Liver (tissue), 9 donors: ENCODE data around the gene SMG7. TPM values are rescaled to one million over a fixed set of nuclear protein-coding genes. Genes with fewer than 3 reads are reported as not detected.

Source experiments
- DNase-seq: peaks from one replicate; pipeline ENCODE4 v3.0.0-alpha.2; 2017; ENCODE audit warnings: low spot score
- H3K27ac ChIP-seq, 2 donors: one replicate each; pipeline ENCODE4 v1.7.0; 2013; ENCODE audit warnings: inconsistent platforms in 2 of 2, low read length in 2 of 2, control low read depth in 1 of 2, low read depth in 1 of 2, mild to moderate bottlenecking in 1 of 2
- H3K27me3 ChIP-seq, 4 donors: one replicate each; pipeline versions ENCODE4 v1.6.1 to v1.7.0; 2013; ENCODE audit warnings: low read length in 3 of 4, inconsistent platforms in 1 of 4, mild to moderate bottlenecking in 1 of 4, moderate library complexity in 1 of 4; ENCODE audit not compliant: control insufficient read depth in 4 of 4, insufficient read depth in 4 of 4
- H3K36me3 ChIP-seq, 4 donors: one replicate each; pipeline versions ENCODE4 v1.6.1 to v1.7.0; 2013; ENCODE audit warnings: low read length in 3 of 4, mild to moderate bottlenecking in 3 of 4, low read depth in 1 of 4, moderate library complexity in 1 of 4; ENCODE audit not compliant: control insufficient read depth in 4 of 4, insufficient read depth in 3 of 4
- H3K4me1 ChIP-seq, 4 donors: one replicate each; pipeline versions ENCODE4 v1.6.1 to v1.7.0; 2013; ENCODE audit warnings: low read length in 3 of 4, mild to moderate bottlenecking in 3 of 4, moderate library complexity in 1 of 4; ENCODE audit not compliant: control insufficient read depth in 4 of 4, insufficient read depth in 4 of 4
- H3K4me3 ChIP-seq, 3 donors: one replicate each; pipeline versions ENCODE4 v1.6.1 to v1.7.0; 2013; ENCODE audit warnings: low read length in 3 of 3, control low read depth in 1 of 3, low read depth in 1 of 3, mild to moderate bottlenecking in 1 of 3
- H3K9ac ChIP-seq, 2 donors: one replicate each; pipeline ENCODE4 v1.7.0; 2013; ENCODE audit warnings: low read length in 2 of 2, mild to moderate bottlenecking in 2 of 2, moderate library complexity in 2 of 2, control low read depth in 1 of 2, low read depth in 1 of 2
- H3K9me3 ChIP-seq, 4 donors: one replicate each; pipeline versions ENCODE4 v1.6.1 to v1.7.0; 2013; ENCODE audit warnings: low read length in 3 of 4; ENCODE audit not compliant: control insufficient read depth in 4 of 4
- EGR1 ChIP-seq, 2 donors: IDR thresholded peaks; 2 replicates each; pipeline ENCODE4 v1.6.1; 2016 to 2018; ENCODE audit warnings: antibody characterized with exemption in 2 of 2, low read depth in 2 of 2
- FOXA1 ChIP-seq: IDR thresholded peaks from 2 replicates; pipeline ENCODE4 v1.6.1; 2016; ENCODE audit warnings: antibody characterized with exemption
- GABPA ChIP-seq, 2 donors: IDR thresholded peaks in 1 of 2; conservative IDR thresholded peaks in 1 of 2; 2 replicates each; pipeline ENCODE4 v1.6.1; 2016; ENCODE audit warnings: antibody characterized with exemption in 2 of 2, mild to moderate bottlenecking in 1 of 2, moderate library complexity in 1 of 2
- HNF4A ChIP-seq, 2 donors: conservative IDR thresholded peaks; 2 replicates each; pipeline ENCODE4 v1.6.1; 2016; ENCODE audit warnings: antibody characterized with exemption in 2 of 2, mild to moderate bottlenecking in 2 of 2
- HNF4G ChIP-seq: IDR thresholded peaks from 2 replicates; pipeline ENCODE4 v1.6.1; 2016; ENCODE audit warnings: antibody characterized with exemption
- JUND ChIP-seq, 2 donors: IDR thresholded peaks; 2 replicates each; pipeline ENCODE4 v1.6.1; 2016; ENCODE audit warnings: antibody characterized with exemption in 2 of 2
- NR2F2 ChIP-seq: IDR thresholded peaks from 2 replicates; pipeline ENCODE4 v1.6.1; 2016; ENCODE audit warnings: antibody characterized with exemption
- RAD21 ChIP-seq, 2 donors: IDR thresholded peaks; 2 replicates each; pipeline ENCODE4 v1.6.1; 2016; ENCODE audit warnings: antibody characterized with exemption in 2 of 2, mild to moderate bottlenecking in 2 of 2
- RXRA ChIP-seq, 2 donors: IDR thresholded peaks; 2 replicates each; pipeline ENCODE4 v1.6.1; 2017 to 2018; ENCODE audit warnings: antibody characterized with exemption in 2 of 2, mild to moderate bottlenecking in 1 of 2
- SP1 ChIP-seq: IDR thresholded peaks from 2 replicates; pipeline ENCODE4 v1.6.1; 2018; ENCODE audit warnings: antibody characterized with exemption, mild to moderate bottlenecking
- YY1 ChIP-seq: IDR thresholded peaks from 2 replicates; pipeline ENCODE4 v1.6.1; 2016; ENCODE audit warnings: antibody characterized with exemption, mild to moderate bottlenecking
- WGBS: extraction: QIAGEN DNeasy Blood & Tissue Kit; methylation state at CpG from one replicate; pipeline ENCODE4 v1.1.7; 2013; 5-methylcytosine and 5-hydroxymethylcytosine counted together
- polyA plus RNA-seq, 2 donors: library from polyadenylated mRNA; stranded (reverse) in 1 of 2; unstranded in 1 of 2; fragments of 200-250 nt in 1 of 2; fragments of >200 nt in 1 of 2; fragmentation: Nextera tagmentation in 1 of 2; extraction: Ambion mirVana in 1 of 2; gene quantifications; one replicate each; pipeline versions ENCODE4 v1.2.1 to v1.2.3, GENCODE V29; 2013 to 2015
- total RNA-seq, 2 donors: library from RNA; depleted of rRNA; stranded (reverse); fragments of >200 nt; gene quantifications; one replicate each; pipeline ENCODE4 v1.2.3, GENCODE V29; 2014
- TF ChIP-seq, protein P1 (sequence below): IDR thresholded peaks from 2 replicates; pipeline ENCODE4 v1.6.1; 2016; ENCODE audit warnings: antibody characterized with exemption
- TF ChIP-seq, protein P2 (sequence below): fragments of 150-350 bp; IDR thresholded peaks from 2 replicates; pipeline ENCODE4 v1.5.1; 2017; ENCODE audit warnings: improper control_type of control experiment, low read depth, low read length; ENCODE audit not compliant: missing input control
- TF ChIP-seq, protein P3 (sequence below): IDR thresholded peaks from 2 replicates; pipeline ENCODE4 v1.6.1; 2016; ENCODE audit warnings: antibody characterized with exemption, mild to moderate bottlenecking
- TF ChIP-seq, protein P4 (sequence below): IDR thresholded peaks from 2 replicates; pipeline ENCODE4 v1.6.1; 2016; ENCODE audit warnings: antibody characterized with exemption
- donor health status: healthy.
- donor health status: healthy.
- donor health status: healthy.
- donor health status: healthy.
- donor health status: healthy.

The SMG7 gene
- total and polyA plus RNA-seq, 4 donors, result 9.5 to 28.7 (median 13.6) TPM

DNA sequence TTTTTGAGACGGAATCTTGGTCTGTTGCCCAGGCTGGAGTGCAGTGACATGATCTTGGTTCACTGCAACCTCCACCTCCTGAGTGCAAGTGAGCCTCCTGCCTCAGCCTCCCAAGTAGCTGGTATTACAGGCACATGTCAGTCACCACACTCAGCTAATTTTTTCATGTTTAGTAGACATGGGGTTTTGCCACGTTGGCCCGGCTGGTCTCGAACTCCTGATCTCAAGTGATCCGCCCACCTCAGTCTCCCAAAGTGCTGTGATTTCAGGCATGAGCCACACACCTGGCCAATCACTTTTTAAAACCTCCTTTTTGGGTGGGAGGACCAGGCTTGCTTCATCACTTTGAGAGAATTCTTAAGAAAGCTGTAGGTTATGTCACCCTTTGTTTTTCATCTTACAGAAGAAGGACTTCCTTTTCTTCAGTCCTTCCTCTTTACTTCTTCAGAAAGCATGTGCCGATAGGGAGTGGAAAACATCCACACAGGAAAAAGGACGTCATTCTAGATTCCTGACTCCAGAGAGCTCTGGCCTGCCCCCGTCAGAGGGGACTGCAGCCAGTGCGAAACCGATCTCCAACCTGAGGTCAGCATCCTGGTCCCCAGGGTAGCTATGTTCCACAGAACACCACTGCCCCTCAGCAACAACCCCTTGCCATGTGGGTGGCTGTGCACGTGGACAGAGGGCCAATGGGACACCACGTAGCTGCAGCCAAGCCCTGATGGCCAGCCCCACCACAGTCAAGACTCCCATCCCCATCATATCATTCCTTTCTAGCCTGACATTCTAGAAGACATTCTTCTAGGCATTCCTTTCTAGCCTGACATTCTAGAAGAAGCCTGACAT lies 96.1 kb downstream of the SMG7 start:
- 83% methylated on average over 12 of the region's 12 CpGs for WGBS
- DNase-seq, result no peak
- H3K36me3 ChIP-seq, result no peaks in the 10 kb centered on the region

DNA sequence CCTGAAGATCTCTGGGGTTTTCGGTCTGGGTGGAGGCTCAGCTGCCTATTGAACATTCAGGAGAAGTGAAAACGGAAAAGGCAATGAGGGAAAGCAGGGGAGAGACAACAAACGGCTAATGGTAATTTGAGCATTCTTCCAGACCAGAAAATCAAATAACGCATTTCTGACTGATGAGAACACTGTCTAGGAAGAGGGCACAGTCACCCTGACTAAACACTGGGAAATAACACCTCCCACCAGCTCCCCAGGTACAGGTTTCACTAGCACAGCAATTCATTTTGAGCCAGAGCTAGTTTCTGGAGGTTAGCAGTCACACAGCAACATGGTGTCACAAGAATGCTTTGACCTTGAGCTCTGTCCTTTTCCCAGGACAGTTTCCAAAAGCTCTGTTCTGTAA lies 96.8 kb downstream of the SMG7 start:
- WGBS, result 79% methylated on average over 4 of the region's 4 CpGs
- DNase-seq, result no peak
- no peak overlapping the region for H3K9ac ChIP-seq
- no peaks in the 10 kb centered on the region for H3K36me3 ChIP-seq
- no peaks in the 10 kb centered on the region for H3K4me1 ChIP-seq
- no peaks in the 10 kb centered on the region for H3K27me3 ChIP-seq
- no peaks in the 10 kb centered on the region for H3K9me3 ChIP-seq
- no peak overlapping the region for H3K4me3 ChIP-seq
- H3K27ac ChIP-seq, result no peak overlapping the region
- TF ChIP-seq, protein P1, sequence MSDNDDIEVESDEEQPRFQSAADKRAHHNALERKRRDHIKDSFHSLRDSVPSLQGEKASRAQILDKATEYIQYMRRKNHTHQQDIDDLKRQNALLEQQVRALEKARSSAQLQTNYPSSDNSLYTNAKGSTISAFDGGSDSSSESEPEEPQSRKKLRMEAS, result no peak
- TF ChIP-seq FOXA1 (no peak), HNF4A (conservative IDR thresholded peaks at IDR 0.05) (no peak), YY1 (no peak), JUND (IDR thresholded peaks at IDR 0.05) (no peak), GABPA (IDR thresholded peaks at IDR 0.05 in 1 of 2, conservative IDR thresholded peaks at IDR 0.05 in 1 of 2) (no peak), RXRA (IDR thresholded peaks at IDR 0.05) (no peak), RAD21 (IDR thresholded peaks at IDR 0.05) (no peak), HNF4G (no peak), EGR1 (IDR thresholded peaks at IDR 0.05; ENCODE audit: low read depth in 2 of 2) (no peak), NR2F2 (no peak), SP1 (no peak)
- TF ChIP-seq, protein P2, sequence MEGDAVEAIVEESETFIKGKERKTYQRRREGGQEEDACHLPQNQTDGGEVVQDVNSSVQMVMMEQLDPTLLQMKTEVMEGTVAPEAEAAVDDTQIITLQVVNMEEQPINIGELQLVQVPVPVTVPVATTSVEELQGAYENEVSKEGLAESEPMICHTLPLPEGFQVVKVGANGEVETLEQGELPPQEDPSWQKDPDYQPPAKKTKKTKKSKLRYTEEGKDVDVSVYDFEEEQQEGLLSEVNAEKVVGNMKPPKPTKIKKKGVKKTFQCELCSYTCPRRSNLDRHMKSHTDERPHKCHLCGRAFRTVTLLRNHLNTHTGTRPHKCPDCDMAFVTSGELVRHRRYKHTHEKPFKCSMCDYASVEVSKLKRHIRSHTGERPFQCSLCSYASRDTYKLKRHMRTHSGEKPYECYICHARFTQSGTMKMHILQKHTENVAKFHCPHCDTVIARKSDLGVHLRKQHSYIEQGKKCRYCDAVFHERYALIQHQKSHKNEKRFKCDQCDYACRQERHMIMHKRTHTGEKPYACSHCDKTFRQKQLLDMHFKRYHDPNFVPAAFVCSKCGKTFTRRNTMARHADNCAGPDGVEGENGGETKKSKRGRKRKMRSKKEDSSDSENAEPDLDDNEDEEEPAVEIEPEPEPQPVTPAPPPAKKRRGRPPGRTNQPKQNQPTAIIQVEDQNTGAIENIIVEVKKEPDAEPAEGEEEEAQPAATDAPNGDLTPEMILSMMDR, result no peak
- TF ChIP-seq, protein P3, sequence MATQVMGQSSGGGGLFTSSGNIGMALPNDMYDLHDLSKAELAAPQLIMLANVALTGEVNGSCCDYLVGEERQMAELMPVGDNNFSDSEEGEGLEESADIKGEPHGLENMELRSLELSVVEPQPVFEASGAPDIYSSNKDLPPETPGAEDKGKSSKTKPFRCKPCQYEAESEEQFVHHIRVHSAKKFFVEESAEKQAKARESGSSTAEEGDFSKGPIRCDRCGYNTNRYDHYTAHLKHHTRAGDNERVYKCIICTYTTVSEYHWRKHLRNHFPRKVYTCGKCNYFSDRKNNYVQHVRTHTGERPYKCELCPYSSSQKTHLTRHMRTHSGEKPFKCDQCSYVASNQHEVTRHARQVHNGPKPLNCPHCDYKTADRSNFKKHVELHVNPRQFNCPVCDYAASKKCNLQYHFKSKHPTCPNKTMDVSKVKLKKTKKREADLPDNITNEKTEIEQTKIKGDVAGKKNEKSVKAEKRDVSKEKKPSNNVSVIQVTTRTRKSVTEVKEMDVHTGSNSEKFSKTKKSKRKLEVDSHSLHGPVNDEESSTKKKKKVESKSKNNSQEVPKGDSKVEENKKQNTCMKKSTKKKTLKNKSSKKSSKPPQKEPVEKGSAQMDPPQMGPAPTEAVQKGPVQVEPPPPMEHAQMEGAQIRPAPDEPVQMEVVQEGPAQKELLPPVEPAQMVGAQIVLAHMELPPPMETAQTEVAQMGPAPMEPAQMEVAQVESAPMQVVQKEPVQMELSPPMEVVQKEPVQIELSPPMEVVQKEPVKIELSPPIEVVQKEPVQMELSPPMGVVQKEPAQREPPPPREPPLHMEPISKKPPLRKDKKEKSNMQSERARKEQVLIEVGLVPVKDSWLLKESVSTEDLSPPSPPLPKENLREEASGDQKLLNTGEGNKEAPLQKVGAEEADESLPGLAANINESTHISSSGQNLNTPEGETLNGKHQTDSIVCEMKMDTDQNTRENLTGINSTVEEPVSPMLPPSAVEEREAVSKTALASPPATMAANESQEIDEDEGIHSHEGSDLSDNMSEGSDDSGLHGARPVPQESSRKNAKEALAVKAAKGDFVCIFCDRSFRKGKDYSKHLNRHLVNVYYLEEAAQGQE, result no peak

More for the DNA sequence above, 96.1 kb downstream of the SMG7 start:
- H3K4me3 ChIP-seq, result no peak overlapping the region
- no peaks in the 10 kb centered on the region for H3K27me3 ChIP-seq
- TF ChIP-seq HNF4G, result no peak
- TF ChIP-seq, protein P4, sequence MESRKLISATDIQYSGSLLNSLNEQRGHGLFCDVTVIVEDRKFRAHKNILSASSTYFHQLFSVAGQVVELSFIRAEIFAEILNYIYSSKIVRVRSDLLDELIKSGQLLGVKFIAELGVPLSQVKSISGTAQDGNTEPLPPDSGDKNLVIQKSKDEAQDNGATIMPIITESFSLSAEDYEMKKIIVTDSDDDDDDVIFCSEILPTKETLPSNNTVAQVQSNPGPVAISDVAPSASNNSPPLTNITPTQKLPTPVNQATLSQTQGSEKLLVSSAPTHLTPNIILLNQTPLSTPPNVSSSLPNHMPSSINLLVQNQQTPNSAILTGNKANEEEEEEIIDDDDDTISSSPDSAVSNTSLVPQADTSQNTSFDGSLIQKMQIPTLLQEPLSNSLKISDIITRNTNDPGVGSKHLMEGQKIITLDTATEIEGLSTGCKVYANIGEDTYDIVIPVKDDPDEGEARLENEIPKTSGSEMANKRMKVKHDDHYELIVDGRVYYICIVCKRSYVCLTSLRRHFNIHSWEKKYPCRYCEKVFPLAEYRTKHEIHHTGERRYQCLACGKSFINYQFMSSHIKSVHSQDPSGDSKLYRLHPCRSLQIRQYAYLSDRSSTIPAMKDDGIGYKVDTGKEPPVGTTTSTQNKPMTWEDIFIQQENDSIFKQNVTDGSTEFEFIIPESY, result no peak
- TF ChIP-seq, protein P3, result no peak
- H3K4me1 ChIP-seq, result no peaks in the 10 kb centered on the region
- H3K9ac ChIP-seq, result no peak overlapping the region
- H3K27ac ChIP-seq, result no peak overlapping the region
- no peaks in the 10 kb centered on the region for H3K9me3 ChIP-seq
